ENCODE results near the gene ARMC6.

The ARMC6 gene

GRCh38 chr19:19056636-19057275, 23.4 kb downstream of the ARMC6 start:
- DNase-seq, result no peak

DNA sequence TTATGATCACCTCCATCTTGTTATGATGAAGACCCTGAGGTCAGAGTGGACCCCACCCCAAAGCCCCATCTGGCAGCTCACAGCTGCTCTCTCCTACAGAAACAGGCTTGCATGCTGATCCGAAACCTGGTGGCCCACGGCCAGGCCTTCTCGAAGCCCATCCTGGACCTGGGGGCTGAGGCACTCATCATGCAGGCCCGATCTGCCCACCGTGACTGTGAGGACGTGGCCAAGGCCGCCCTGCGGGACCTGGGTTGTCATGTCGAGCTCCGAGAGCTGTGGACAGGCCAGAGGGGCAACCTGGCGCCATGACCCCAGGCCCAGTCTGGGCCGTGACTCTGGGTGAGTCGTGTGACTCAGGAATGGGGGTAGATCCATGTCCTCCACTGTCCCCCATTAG, 23.9 kb downstream of the ARMC6 start:
- DNase-seq, result no peak

DNA sequence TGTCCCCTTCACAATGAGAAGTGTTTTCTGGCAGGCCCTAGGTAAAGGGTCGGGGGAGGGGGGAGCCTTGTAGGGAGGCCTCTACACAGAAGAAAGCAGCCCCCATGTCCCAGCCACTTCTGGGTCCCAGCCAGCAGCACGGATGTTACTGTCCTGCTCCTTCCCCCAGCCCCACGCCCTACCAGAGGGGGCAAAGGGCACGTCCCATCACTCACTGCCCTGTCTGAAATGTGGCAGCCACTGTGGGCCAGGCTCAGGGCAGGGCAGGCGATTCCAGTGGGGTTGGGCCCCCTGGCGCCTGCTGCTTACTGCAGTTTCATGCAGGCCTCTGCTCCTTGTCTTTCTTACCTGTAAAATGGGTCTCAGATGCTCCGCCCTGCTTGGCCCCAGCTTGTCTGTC, 24.3 kb downstream of the ARMC6 start:
- DNase-seq, result no peak

DNA sequence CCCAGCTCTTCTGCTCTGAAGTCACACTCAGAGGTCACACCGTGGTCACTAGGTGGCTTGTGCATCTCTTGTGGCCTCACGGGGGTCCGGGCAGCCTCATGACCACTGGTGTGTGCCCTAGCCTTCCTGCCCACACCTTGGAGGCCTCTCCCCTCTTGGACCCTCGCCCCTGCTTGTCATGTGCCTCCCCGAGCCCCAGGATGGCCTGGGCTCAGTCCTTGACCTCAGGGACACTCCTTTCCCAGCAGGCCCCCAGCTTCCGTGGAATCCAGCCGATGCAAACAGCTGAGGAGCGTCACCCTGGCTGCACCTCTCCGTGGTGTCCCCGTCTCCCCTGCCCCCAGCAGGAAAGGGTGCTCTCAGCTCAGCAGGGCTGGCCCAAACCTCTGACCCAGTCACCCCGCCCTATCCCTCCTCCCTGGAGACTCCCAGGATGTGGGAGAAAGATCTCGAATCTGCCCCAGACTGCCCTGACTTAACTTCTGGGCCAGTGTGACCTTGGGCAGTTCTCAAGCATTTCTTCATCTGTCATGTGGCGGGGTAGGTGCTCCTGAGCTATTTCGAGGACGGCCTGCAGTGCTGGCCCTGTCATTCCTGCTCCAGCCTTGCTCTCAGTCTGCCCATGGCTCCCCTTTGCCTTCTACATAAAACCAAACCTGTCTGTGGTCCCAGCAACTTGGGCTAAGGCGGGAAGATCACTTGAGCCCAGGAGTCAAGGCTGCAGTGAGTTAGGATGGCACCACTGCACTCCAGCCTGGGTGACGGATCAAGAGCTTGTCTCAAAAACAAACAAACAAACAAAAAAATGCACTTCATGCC, 25.8 kb downstream of the ARMC6 start:
- no peak for DNase-seq

GRCh38 chr19:19059837-19060611, 26.6 kb downstream of the ARMC6 start:
- no peak for DNase-seq

- DNase-seq, result no peak
Measured at GRCh38 chr19:19061506-19061905, 28.1 kb downstream of the ARMC6 start.

DNA sequence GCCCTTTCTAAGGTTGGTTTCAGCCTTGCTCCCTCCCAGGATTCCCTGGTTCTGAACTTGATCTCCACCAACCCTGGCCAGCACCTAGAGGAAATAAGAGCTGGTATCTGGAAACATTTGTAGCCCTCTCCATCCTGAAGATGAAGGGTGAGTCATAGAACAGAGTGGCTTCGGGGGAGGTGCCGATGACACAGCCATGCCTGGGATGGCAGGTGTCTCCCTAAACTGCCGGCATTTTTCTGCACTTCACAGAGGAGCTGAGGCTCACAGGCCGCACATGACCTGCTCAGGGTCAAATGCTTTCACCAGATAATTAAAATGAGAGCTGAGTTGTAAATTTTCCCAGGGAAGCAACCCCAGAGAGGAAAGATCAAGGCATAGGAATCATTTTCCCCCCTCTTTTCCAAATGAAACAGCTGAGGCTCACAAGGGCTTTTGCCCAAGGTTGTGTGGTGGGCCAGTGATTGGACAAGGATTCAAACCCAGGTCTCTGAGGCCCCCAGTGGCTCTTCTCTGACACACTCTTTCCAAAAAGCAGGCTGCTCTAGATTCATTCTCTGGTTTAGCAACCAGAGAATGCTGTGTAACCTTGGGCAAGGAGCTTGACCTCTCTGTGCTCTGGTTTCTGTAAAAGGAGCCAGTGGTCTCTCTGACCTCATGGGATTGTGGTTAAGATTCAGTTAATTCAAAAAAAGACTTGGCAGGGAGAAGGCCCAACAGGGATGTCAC, 29.2 kb downstream of the ARMC6 start:
- no peak for DNase-seq

- DNase-seq, result peak; percentile 99
Measured at GRCh38 chr19:19063183-19064097, 30.0 kb downstream of the ARMC6 start, which contains the start of gene SLC25A42. Gene SLC25A42, plus strand, starts transcription at chr19:19063994. Its CDS starts 32,131 bp downstream, at chr19:19096125.

DNA sequence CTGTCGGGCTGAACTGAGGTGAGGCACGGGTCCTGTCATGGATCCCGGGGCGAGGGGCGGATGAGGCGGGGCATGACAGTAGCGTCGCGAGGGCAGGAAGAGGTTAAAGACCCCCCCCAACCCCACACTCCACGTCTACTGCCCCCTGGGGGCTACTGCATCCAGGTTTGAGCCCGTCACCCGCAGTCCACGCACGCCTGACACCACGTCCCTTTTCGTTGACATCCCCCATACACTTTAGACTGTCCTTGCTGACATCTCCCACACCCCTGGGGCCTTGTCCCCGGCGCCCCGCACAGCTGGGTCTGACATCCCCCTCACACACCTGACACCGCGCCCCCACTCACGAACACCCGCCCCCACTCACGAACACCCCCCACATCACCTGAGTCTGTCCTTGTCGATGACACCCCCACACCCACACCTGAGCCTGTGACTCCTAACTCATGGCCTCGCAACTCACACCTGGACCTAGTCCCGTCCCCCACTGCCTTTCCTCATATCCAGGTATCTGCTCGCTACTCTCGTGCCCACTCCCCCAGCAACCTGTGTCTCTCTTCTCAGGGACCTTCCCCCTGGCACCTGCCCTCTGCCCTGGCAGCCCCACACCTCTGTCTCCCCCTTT, 30.8 kb downstream of the ARMC6 start:
- no peak for DNase-seq

GRCh38 chr19:19064811-19065745, 31.7 kb downstream of the ARMC6 start:
- DNase-seq, result peak; percentile 76

- no peak for DNase-seq
Measured at GRCh38 chr19:19067276-19068072, 34.1 kb downstream of the ARMC6 start.

DNA sequence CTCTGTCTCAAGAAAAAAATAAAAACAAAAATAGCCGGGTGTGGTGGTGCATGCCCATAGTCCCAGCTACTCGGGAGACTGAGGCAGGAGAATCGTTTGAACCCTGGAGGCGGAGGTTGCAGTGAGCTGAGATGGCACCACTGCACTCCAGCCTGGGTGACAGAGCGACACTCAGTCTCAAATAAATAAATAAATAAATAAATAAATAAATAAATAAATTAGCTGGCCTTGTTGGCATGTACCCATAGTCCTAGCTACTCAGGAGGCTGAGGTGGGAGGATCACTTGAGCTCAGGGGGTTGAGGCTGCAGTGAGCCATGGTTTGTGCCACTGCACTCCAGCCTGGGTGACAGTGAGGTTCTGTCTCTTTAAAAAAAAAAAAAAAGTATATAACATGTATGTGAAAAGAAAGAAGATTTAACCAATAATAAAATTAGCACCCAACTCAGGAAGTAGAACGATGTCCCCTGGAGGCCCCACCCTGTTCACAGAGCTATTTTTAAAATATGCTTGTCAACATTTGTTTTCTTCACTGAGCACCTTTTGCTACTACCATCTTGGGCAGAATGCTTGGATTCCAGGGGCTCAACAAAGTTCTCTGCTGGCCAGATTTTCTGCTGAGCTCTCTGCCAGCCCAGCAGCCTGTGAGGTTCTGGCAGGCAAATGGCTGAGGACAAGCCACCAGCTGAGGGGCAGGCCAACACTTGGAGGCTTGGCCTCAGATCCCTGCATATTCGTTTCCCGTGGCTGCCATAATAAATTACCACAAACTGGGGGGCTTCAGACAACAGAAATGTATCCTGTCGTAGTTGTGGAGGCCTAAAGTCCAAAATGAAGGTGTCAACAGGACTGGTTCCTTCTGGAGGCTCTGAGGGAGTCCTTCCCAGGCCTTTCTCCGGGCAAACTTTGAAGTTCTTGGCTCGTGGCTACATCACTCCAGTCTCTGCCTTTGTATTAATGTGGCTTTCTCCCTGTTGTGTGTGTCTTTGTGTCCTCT, 35.6 kb downstream of the ARMC6 start:
- DNase-seq, result no peak

GRCh38 chr19:19071897-19072296, 38.5 kb downstream of the ARMC6 start:
- DNase-seq, result no peak

- no peak for DNase-seq
Measured at GRCh38 chr19:19074196-19074882, 40.9 kb downstream of the ARMC6 start.

DNA sequence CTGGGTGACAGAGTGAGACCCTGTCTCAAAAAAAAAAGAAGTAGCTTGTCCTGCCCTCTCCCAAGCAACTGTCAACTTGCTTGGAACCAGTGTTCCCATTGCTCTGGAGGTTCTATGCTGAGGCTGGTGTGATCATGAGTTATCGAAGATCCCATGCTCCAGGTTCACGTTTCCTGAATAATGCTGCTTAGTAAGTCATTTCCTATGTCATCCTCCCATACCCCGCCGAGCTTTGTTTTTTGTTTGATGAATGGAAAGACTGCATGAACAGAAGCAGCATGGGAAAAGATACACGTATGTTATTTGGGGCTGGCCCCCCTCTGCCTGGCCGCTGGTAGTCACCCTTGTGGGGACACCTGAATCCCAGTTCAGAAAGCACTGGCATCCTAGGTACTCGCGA, 41.7 kb downstream of the ARMC6 start:
- no peak for DNase-seq

GRCh38 chr19:19076476-19076875, 43.1 kb downstream of the ARMC6 start:
- no peak for DNase-seq

DNA sequence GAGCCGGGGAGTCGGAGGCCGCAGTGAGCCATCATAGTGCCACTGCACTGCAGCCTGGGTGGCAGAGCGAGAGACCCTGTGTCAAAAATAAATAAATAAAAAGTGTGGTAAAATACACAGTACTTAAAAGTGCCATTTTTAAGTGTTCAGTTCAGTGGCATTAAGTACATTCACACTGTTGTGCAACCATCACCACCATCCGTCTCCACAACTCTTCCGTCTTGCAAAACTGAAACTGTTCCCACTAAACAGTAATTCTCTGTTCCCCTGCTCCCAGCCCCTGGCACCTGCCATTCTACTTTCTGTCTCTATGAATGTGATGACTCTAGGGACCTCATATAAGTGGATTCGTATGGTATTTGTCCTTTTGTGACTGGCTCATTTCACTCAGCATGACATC, 43.7 kb downstream of the ARMC6 start:
- no peak for DNase-seq

Measured in activated CD8-positive, alpha-beta memory T cell treated with anti-CD3 and anti-CD28 coated beads for 24 hours (primary cell).